ENCODE results near the gene PNLIPRP2.

GRCh38 chr10:116629340-116629739 is 8.6 kb downstream of the PNLIPRP2 start:
- TF ChIP-seq EP300 (IDR thresholded peaks at IDR 0.05), result no peak
- TF ChIP-seq POLR2A (IDR thresholded peaks at IDR 0.05; ENCODE audit: low read depth), result no peak

Measured in esophagus muscularis mucosa (tissue), 2 donors.